Stomach (tissue), 4 donors: ENCODE results near the gene LRMDA.

ENCODE experiments used
- CTCF ChIP-seq, 7 experiments: fragments of 450-650 bp in 4 of 7; fragments of 200-600 bp in 3 of 7; sonication (generic) in 3 of 7; IDR thresholded peaks; one replicate each; pipeline ENCODE4 v1.5.1; 2016 to 2019; ENCODE audit warnings: antibody characterized with exemption in 7 of 7, control low read depth in 2 of 7, mild to moderate bottlenecking in 1 of 7
- EP300 ChIP-seq: sonication (generic); formaldehyde crosslinking; IDR thresholded peaks from one replicate; pipeline ENCODE4 v1.6.1; 2017; ENCODE audit warnings: antibody characterized with exemption
- POLR2A ChIP-seq, 4 donors: fragments of 450-650 bp; IDR thresholded peaks; one replicate each; pipeline ENCODE4 v1.6.1; 2016; ENCODE audit warnings: antibody characterized with exemption in 4 of 4, control low read depth in 2 of 4, mild to moderate bottlenecking in 1 of 4, moderate library complexity in 1 of 4
- POLR2AphosphoS5 ChIP-seq, 3 donors: sonication (generic); formaldehyde crosslinking; IDR thresholded peaks; one replicate each; pipeline ENCODE4 v1.6.1; 2016; ENCODE audit warnings: antibody characterized with exemption in 3 of 3

GRCh38 chr10:76558996-76559891 lies 1127.8 kb downstream of the LRMDA start:
- TF ChIP-seq CTCF (IDR thresholded peaks at IDR 0.05), result no peak
- no peak for TF ChIP-seq EP300
- no peak for TF ChIP-seq POLR2A (IDR thresholded peaks at IDR 0.05)
- TF ChIP-seq POLR2AphosphoS5 (IDR thresholded peaks at IDR 0.05), result peak in 1 of 3 donors; percentile 38
